ENCODE results near the gene PTPRG.

PTPRG gene

DNA sequence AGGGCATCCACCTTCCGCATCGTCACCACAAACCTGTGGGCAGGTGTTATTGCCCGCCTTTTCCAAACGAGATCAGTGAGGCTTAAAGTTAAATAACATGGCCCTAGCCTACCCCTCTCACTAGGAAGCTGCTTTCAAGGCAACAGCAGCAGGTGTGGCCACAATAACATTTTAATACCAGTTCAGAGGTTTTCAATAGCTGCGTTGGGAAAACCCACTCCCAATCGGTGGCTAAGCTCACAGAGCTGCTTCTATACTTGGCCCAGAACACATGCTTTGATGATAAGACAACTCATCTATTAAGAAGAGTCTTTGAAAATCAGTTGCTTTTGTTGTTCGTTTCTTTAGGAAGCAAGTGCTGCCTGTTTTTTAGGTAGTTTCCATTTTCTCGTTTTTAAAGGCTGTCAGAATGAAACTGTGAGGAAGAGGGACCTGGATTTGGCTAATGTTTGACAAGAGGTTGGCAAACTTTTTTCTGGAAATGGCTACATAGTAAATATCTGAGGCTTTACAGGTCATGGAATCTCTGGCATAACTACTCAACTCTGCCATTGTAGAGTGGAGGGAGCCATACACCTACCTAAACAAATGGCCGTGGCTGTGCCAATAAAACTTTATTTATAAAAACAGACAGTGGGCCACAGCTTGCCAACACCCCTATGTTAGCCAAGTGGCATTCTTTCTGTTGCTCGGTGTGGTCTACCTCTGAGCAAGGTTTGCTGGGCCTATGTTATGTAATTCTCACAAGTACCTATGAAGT is 632.4 kb downstream of the PTPRG start:
- DNase-seq (ENCODE audit: low spot score), result no peak

DNA sequence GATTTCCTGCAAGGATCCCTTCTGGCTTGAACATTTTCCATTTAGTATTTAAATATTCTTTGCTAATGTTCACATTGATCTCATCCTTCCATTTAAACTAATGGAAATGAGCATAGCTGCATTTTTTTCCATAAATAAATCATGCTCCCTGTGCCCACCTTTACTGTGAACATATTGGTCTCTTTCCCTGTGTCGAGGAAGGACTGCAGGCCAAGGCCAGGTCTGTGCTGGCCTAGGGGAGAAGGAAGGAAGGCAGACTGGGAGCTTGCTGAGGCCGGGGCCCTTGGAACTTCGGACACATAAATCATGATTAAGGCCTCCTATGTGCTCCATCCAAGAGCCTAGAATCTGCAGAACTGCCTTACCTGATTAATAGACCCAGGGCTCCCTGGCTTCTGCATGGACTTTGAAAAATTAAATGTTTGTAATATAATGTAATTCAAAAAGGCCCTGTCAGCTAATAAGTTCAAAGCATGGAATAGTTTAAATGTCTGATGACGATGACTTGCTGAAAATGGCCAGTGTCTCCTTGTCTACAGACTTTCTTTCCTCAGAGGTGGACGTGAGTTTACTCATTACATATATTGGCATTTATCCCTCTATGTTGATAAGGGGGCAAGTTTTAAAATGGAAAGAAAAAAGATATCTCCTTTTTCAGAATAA is 636.1 kb downstream of the PTPRG start:
- DNase-seq (ENCODE audit: low spot score), result no peak

DNA sequence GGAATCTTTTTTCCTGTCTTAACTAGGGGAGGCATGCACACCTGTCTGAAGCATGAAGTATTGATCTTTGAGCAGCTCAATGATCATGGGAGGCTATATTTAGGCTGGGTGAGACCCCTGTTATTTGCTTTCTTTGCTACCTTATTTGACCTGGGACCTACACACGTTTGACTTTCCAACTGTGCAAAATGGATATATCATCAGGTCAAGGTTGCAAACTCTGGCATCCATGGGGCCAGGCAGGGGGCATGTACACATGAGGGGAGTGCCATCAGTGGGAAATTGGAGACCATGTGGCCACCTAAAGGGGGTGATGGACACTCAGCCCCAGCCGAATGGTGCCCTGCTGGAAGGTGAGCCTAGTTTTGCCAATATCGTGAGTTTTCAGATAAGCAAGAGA is 637.8 kb downstream of the PTPRG start:
- no peak for DNase-seq (ENCODE audit: low spot score)

DNA sequence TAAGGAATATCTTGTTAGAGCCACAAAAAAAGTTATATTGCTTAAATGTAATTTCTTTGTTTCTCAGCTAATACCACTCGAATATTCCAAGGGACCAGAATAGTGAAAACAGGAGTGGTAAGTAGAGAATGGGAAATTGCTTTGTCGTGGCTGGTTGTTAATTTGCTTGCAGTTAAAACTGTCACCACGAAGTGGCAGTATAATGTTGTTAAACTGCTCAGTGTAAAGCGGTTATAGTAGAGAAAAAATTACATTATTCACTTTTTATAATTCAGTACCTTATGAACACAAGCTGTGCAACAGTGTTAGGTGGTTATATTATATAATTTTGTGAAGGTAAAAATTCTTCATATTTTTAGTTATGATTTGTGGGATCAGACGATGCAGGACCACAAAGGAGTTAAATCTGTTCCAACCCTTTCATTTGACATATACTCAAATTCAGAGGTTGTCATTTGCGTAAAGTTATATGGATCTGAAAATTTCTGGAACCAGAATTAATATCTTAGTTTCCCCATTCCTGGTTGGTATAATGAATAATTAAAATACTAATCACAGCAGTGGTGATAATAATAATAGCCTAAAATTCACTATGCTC is 640.2 kb downstream of the PTPRG start:
- DNase-seq (ENCODE audit: low spot score), result no peak

DNA sequence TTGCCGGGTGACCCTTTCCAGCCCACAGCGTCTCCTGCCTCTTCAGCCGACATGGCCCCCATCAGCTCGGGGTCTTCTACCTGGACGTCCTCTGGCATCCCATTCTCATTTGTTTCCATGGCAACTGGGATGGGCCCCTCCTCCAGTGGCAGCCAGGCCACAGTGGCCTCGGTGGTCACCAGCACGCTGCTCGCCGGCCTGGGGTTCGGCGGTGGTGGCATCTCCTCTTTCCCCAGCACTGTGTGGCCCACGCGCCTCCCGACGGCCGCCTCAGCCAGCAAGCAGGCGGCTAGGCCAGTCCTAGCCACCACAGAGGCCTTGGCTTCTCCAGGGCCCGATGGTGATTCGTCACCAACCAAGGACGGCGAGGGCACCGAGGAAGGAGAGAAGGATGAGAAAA is 641.8 kb downstream of the PTPRG start:
- DNase-seq (ENCODE audit: low spot score), result no peak

DNA sequence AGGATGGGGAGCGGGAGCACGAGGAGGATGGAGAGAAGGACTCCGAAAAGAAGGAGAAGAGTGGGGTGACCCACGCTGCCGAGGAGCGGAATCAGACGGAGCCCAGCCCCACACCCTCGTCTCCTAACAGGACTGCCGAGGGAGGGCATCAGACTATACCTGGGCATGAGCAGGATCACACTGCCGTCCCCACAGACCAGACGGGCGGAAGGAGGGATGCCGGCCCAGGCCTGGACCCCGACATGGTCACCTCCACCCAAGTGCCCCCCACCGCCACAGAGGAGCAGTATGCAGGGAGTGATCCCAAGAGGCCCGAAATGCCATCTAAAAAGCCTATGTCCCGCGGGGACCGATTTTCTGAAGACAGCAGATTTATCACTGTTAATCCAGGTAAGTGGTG is 642.2 kb downstream of the PTPRG start:
- DNase-seq (ENCODE audit: low spot score), result no peak

DNA sequence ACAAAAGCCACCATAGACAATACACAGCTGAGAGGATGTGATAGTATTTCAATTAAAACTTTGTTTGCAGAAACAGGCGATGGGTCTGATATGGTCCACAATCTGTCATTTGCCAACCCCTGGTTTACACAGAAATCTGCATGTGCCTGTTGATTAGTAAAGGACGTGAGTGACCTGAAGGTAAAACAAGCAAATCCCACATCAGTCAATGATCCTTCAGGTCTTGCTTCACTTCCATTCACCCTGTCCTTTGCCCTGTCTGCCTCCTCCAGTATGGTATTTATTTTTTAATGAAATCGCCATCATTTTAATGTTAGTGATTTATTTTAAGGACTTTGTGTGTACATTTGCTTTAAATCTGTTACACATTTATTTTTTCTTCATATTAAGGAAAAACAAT is 645.8 kb downstream of the PTPRG start:
- DNase-seq (ENCODE audit: low spot score), result no peak

DNA sequence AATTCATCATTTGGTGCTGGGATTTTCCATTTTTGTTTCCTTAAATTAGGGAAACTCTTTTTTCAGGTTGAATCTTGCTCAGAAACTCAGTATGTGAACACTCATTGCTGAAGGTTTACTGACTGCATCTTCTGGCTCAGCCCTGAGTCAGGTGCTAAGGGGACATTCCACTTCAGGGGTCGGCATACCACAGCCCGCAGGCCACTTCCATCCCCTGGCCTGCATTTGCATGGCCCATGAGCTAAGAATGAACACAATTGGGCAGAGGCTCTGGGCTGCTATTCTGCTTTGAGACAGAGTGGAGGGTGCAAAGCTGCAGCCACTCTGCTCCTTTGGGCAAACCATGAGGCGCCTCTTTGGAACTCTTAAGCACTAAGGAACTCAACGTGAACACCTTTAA is 647.0 kb downstream of the PTPRG start:
- no peak for DNase-seq (ENCODE audit: low spot score)

DNA sequence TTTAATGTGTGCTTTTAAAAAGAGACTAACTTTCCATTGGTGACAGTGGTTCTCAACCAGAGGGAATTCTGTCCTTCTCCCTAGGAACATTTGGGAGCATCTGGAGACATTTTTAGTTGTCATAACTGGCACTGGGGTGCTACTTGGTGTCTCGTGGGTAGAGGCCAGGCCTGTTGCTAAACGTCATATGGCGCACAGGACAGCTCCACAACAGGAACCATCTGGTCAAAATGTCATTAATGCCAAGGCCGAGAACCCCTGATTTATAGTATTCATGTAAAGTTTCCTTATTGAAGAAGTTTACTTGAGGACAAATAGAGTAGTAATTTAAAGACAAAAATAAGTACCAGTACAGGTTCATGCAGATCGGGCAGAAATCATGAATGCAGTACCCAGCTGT is 647.7 kb downstream of the PTPRG start:
- no peak for DNase-seq (ENCODE audit: low spot score)

DNA sequence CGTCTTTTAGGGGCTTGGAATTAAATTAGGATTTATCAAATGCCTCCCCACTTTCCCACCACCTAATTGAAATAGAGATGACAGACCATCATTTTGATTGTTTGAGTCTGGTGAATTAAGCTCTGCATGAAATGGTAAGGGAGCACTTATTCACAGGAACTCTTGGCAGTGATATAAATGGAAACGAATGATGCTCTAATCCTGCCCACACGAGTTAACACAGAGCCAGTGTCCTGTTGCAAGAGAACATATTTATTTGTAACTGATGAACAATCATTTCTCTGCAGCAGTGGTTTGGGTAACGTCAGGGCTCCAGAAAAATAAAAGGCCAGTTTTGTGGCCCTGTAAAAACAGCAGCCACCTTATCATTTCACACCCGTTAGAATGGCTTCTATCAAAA is 648.6 kb downstream of the PTPRG start:
- no peak for DNase-seq (ENCODE audit: low spot score)

DNA sequence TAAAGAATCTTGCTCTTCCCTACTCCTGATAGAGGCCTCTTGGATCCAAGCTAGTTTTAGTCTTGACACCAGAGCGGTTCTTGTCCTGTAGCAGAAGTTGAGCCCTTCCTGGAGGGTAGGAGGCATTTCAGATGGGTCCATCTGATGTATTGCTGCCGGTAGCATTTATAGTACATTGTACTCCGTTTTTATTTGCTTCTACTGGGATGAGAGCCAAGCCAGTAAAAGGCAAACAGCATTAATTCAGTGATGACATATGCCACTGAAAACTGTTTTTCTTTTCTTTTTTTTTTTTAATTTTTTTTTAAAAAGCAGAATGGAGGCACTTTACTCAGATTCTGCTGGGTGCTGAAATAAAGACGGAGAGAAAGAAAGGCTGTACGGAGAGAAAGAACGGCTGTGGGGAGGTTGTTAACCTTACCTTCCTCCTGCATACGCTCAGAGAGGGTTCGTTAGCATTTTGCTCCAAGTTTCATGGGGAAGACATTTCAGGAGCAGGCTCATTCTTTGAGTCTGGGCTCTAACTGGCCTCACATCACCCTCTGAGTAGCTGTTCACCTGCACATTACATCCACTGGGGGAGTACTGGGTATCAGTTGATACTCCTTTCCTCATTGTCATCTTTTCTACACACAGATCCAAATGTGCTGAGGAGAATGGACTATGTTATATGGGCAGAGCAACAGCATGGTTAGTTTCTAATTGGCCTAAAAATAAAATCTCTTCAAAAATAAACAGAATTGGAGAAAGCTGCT is 650.5 kb downstream of the PTPRG start:
- DNase-seq (ENCODE audit: low spot score), result no peak

DNA sequence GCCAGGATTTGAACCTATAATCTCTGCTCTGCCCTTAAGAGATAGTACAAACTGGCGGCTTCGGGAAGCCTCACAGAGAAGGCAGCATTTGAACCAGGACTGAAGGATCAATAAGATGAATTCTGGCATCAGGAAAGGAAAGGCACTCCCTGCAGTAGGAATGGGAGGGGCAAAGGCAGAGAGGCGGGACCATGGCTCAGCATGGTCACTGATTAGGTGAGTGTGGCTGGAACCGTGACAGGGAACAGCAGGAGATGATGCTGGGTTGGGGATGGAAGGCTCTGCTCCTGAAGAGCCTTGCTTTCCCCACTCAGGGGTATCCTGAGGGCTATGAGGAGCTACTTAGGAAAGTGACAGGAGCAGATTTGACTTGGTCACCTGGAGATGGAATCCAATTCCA is 653.5 kb downstream of the PTPRG start:
- no peak for DNase-seq (ENCODE audit: low spot score)

DNA sequence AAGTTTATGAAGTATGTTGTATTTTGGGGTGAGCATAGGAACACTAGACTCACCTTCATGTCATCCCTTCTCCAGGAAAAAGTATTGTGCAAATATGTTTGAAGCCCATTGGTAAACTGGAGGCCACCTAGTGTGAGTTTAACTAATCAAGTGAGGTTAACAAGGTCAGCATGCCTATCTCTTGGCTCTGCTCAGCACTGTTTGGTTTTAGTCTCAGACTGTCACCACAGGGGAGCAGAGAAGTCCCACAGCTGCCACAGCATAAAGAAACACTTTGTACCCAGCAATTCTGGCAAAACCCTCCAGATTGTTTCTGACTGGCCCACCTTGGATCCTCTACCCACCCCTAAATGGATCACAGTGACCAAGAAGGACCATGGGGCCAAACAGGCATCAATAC is 659.2 kb downstream of the PTPRG start:
- no peak for DNase-seq (ENCODE audit: low spot score)

DNA sequence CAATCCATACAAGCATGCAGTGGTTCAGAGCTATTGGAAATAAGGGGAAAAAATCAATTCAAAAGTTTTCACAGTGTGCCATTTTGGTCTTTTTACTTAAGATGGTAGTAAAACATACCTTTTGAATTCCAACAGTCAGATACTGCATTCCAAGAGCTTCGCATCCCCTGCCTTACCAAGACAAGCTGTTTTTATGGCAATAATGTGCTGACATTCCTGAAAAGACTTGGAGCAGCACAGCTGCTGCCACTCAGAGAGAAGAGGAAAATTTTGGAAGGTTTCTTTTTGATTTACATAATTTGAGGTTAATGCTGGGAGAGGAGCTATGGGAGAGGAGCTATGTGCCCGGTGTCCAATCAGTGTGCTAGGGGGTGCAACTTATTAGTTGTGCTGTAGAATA is 663.7 kb downstream of the PTPRG start:
- no peak for DNase-seq (ENCODE audit: low spot score)

DNA sequence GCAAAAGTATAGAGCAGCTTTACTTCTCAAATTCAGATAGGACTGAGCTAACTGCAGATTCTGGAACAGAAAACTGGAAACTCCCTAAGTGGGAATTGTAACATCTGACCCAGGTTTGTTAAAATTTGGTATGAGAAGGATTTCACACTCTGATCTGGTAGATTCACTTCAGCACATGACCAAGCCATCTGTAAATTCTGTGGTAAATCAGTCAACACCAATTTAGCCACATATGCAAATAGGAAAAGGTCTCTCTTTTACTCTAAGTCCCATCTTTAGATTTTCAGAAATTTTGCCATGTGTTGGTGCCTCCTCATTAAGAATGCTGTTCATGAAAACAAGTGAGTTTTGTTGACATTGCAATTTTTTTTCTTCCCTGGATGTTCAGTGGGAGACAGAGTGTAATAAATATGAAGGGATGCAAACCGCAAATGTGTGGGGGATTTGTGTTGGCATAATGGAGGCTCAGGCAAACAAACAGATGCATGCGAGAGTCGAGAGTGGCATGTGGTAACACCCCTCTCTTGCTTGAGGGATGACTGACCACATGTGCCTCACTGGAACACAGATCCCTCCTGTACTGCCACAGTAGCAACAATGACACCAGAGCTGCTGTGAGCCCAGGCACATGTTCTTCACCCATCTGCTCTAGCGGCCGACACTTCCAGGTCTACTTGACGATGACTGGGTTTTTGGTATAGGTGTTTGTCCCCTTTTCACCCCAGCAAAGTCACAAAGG is 665.4 kb downstream of the PTPRG start:
- DNase-seq (ENCODE audit: low spot score), result no peak

DNA sequence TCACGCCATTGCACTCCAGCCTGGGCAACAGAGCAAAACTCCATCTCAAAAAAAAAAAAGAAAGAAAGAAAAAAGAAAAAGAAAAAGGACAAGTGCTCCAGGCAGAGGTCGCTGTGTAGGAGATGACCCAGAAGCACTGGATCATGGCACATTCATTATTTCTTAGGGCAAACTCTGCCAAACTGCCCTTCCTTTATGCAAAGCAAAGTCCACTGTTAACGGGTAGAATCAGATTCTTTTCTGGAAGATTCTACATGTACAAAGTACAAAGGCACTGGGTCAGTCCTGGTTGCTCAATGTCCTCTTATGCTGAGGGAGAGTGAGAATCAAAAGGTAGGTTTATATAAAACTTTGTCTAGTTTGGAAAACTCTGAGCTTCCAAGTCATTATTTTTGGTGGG is 667.1 kb downstream of the PTPRG start:
- DNase-seq (ENCODE audit: low spot score), result no peak

DNA sequence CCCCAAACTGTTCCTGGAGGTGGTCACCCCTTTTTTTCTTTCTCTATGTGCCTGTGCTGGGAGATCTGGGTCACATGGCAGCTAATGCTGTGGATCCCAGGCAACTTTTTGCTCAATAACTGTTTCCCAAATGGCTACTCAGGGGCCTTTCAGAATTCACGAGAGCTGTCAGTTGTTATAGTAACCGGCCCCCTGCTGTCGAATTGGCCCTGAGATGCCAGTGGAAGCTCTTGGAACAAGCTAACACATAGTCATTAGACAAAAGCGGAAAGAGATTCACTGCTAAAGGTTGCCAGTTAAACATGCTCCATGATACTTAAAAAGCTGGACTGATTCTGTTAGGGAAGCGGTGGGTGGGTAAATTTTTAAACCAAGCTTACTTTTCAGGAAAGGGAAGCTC is 667.8 kb downstream of the PTPRG start:
- no peak for DNase-seq (ENCODE audit: low spot score)

DNA sequence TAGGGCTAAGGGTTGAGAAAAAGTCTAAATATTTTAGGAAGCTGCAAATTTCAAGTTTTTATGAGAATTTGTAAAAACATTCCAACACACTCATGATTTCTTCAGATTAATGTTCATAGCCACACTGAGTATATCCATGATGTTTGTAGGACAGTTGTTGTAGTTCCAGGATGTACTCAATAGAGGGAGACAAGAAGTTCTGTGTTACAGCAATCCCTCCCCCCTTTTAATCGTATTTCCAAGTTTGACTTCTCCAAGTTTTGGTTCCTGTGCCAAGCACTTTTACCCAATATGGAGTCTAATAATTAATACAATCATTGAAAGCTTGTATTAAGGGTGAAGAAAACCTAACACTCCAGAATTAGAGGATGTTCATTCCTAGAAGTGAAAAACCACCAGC is 668.5 kb downstream of the PTPRG start:
- no peak for DNase-seq (ENCODE audit: low spot score)

DNA sequence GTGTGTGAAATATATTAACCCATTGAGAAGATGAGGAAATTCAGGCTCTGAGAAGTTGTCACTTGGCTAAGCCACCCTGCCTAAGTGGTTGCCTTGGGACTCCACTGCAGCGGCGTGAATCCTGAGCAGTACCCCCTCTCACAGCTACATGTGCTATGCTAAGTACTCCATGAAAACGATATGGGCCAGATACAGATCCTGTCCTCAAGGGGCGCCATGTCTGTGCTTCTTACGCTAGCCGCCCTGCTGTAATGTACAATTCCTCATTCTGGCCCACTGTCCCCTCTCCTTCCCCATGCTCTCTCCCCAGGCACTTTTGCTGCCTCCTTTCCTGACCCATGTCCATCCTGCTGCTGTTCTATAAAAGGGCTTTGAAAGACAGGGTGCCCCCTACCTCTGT is 671.7 kb downstream of the PTPRG start:
- DNase-seq (ENCODE audit: low spot score), result no peak

DNA sequence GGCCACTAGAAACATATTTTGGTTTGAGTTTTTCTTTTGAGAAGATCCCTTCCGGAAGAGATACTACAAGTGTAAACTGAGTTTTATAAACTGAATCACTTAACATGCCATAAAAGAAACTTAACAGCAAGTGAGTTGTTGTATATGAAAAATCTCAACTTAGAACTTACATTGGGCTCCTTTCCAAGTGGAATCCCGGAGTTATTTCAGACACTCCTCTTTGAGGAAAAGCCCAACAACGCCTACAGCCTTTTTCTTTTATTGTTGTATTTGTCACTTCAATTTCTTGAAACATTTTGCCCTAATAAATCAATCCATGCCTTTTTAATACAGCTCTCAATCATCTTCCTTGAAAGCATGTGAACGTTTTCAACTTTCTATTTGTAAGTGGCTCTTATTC is 674.6 kb downstream of the PTPRG start:
- no peak for DNase-seq (ENCODE audit: low spot score)

DNA sequence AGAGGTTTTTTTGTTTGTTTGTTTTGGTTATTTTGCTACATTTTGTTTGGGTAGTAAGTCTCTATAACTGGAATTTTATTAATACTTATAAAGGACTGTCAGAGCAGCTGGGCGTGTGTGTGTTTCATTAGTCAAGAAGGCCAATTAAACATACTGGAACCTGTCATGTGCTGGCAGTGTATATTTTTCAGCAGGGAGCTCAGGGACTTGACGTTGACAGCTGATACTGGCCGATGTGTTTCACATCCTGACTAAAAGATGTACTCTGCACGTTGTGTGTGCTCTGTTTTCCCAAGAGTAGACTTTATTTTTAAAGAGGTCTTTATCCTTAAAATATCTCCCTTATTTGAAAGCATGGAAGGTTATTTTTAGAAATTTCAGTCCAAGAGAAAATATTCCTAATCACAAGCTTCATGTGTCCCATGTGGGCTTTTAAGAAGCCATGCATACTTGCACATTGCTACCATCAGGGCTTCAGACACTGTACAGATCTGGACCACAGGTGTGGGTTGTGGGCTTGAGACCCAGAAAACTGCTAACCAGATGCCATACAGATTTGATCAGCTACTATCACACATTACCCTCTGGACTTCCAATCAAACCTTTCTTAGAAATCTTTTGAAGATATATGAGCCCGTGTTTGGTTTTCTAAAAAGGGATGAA is 676.0 kb downstream of the PTPRG start:
- DNase-seq (ENCODE audit: low spot score), result no peak

DNA sequence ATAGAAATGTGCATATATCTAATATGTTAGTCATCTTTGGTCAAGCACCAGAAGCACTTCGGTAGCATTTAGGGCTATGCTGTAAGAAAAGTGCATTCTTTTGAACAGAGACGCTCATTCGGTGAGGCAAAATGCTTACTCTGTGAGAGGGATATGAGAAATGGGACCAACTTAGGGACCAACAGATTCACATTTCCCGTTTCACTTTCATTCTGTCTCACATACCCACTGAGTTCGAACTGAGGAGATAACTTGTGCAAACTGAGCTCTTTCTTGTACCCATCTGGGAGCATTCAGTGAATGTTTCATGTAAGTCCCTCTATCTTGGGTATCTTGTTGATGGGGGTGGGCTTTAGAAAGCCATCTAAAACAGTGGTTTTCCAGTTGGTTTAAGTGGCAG is 676.6 kb downstream of the PTPRG start:
- no peak for DNase-seq (ENCODE audit: low spot score)

All from CD4-positive, alpha-beta T cell treated with Interleukin-2 at 100 ng/mL for 4 hours (primary cell).